ENCODE results near the gene GTF2A2. TPM values are rescaled to one million over a fixed set of nuclear protein-coding genes. Genes with fewer than 3 reads are reported as not detected.
A peak's percentile ranks its signal among the peaks of the same experiment; 100 is the strongest.

Gene GTF2A2
- total and polyA plus RNA-seq, 10 of the 15 experiments (the other 5 are each of a cell fraction or from before 2014, with no cell fraction given), result 89.2 to 565 (median 137) TPM

GRCh38 chr15:59590027-59590426, 67.3 kb downstream of the GTF2A2 start:
- H3K9me3 ChIP-seq (replicated peaks; ENCODE audit: control insufficient read depth, insufficient read depth, low read length), result no peaks in the 10 kb centered on the region
- ChIA-PET RAD21 (ENCODE audit: unreplicated experiment) (interaction anchor here (1.0 to 2.1 kb wide), 2 partner anchors 31 to 57 kb away, joined by 3 to 7 read pairs; no protein-coding TSS in a partner anchor), POLR2A (interaction anchor here (0.7 kb wide), 1 partner anchor 48 kb away, joined by 6 read pairs; no protein-coding TSS in a partner anchor), CTCF (no interaction called here), SMC1A (ENCODE audit: uncharacterized antibody, unreplicated experiment) (interaction anchor here (0.6 to 1.5 kb wide), 2 partner anchors 57 to 539 kb away, joined by 3 to 4 read pairs; no protein-coding TSS in a partner anchor)
- intact Hi-C loops (cut with micrococcal nuclease; ENCODE audit: unreplicated experiment), result no loop called here
- H2AFZ ChIP-seq (ENCODE audit: control insufficient read depth, low read depth, low read length), result no peak overlapping the region
- no peaks in the 10 kb centered on the region for H4K20me1 ChIP-seq (ENCODE audit: control insufficient read depth, insufficient read depth)
- H3K27ac ChIP-seq (ENCODE audit: control insufficient read depth, insufficient read depth), result no peak overlapping the region
- no peak overlapping the region for H3K9ac ChIP-seq (ENCODE audit: control insufficient read depth, insufficient read depth, low read length)
- TF ChIP-seq RFX5 (IDR thresholded peaks at IDR 0.05; ENCODE audit: low read depth, low read length) (no peak), JUNB (IDR thresholded peaks at IDR 0.05) (peak; percentile 83), IRF4 (IDR thresholded peaks at IDR 0.05; ENCODE audit: low read depth, low read length) (peak; percentile 48; the same call in 1 of the 2 replicates), RUNX3 (IDR thresholded peaks at IDR 0.05; ENCODE audit: low read length) (0 out of 2 replicates have a peak, but pooled peaks have one; percentile 14), HSF1 (IDR thresholded peaks at IDR 0.05; ENCODE audit: low read depth, low read length) (no peak)
- peak; percentile 83 for ATAC-seq
- no peaks in the 10 kb centered on the region for H3K79me2 ChIP-seq (ENCODE audit: control insufficient read depth, insufficient read depth, low read length)
- 2% methylated on average over 6 of the region's 7 CpGs for WGBS (ENCODE audit: insufficient coverage, insufficient replicate concordance, low lambda C conversion rate, missing lambda C conversion rate)
- no peaks in the 10 kb centered on the region for H3K27me3 ChIP-seq (replicated peaks in 1 of 2; ENCODE audit: control insufficient read depth in 2 of 2, insufficient read depth in 2 of 2, low read length in 1 of 2)
- no peak overlapping the region; the same call in 1 of the 2 replicates for H3K4me2 ChIP-seq (ENCODE audit: control insufficient read depth, insufficient read depth)
- in situ Hi-C loops (cut with MboI), result no loop called here
- FAIRE-seq, result peak; percentile 61
- peaks cover 12% of the 10 kb centered on the region for H3K4me1 ChIP-seq (ENCODE audit: control insufficient read depth, insufficient read depth, low read length)
- 0 out of 2 replicates have a peak overlapping the region, but pooled peaks have one; percentile 3 for H3K4me3 ChIP-seq
- BruUV-seq (replicated peaks), result no TSS peak
- H3K36me3 ChIP-seq (ENCODE audit: control insufficient read depth in 2 of 2, insufficient read depth in 2 of 2, low read length in 1 of 2), result no peaks in the 10 kb centered on the region
- DNase-seq (ENCODE audit: low read depth, low spot score), result peak; percentile 31

Other genes starting within 250 kb of the GTF2A2 start
- 12.5 and 14.7 TPM in 2 replicates for gene FAM81A, start 219.3 kb downstream of the GTF2A2 start, total RNA-seq (2014; rRNA removed)
- gene FAM81A, start 219.3 kb downstream of the GTF2A2 start, total RNA-seq (2014; rRNA removed; fragmentation: Illumina TruSeq; extraction: Trizol), result 16.5 and 16.8 TPM in 2 replicates
- 19.9 and 20.2 TPM in 2 replicates for gene FAM81A, start 219.3 kb downstream of the GTF2A2 start, total RNA-seq (2021)
- gene FAM81A, start 219.3 kb downstream of the GTF2A2 start, polyA plus RNA-seq (2011; rRNA removed), result 0.18 and 0.40 TPM in 2 replicates
- 15.1 and 18.9 TPM in 2 replicates for gene FAM81A, start 219.3 kb downstream of the GTF2A2 start, polyA plus RNA-seq (2014; fragmentation: Illumina TruSeq; extraction: Trizol)
- 1 to 10 TPM; 7.6 to 9.0 TPM for gene FAM81A, start 219.3 kb downstream of the GTF2A2 start, polyA plus RNA-seq (2014; fragmentation: Nextera tagmentation; extraction: Ambion mirVana)
- gene FAM81A, start 219.3 kb downstream of the GTF2A2 start, polyA plus RNA-seq (2014; rRNA removed), result 13.4 and 15.8 TPM in 2 replicates
- gene FAM81A, start 219.3 kb downstream of the GTF2A2 start, polyA plus RNA-seq (2016; fragmentation: Nextera tagmentation; extraction: Ambion mirVana), result 10 to 100 TPM; 23.9 to 34.5 TPM
- 0.05 and 0.34 TPM in 2 replicates for gene GCNT3, start 45.7 kb downstream of the GTF2A2 start, total RNA-seq (2014; rRNA removed)
- 0.04 and 0.23 TPM in 2 replicates for gene GCNT3, start 45.7 kb downstream of the GTF2A2 start, total RNA-seq (2014; rRNA removed; fragmentation: Illumina TruSeq; extraction: Trizol)
- 0.11 and 0.31 TPM in 2 replicates for gene GCNT3, start 45.7 kb downstream of the GTF2A2 start, total RNA-seq (2021)
- 0.53 and 0.55 TPM in 2 replicates for gene GCNT3, start 45.7 kb downstream of the GTF2A2 start, polyA plus RNA-seq (2011; rRNA removed)
- 0.12 TPM in 1 of 2 replicates, not detected in the other for gene GCNT3, start 45.7 kb downstream of the GTF2A2 start, polyA plus RNA-seq (2014; fragmentation: Illumina TruSeq; extraction: Trizol)
- gene GCNT3, start 45.7 kb downstream of the GTF2A2 start, polyA plus RNA-seq (2014; fragmentation: Nextera tagmentation; extraction: Ambion mirVana), result under 1 TPM in 1 of 2 experiments, not detected in 1; 0.38 TPM
- gene GCNT3, start 45.7 kb downstream of the GTF2A2 start, polyA plus RNA-seq (2014; rRNA removed), result 0.03 and 0.05 TPM in 2 replicates
- under 1 TPM in 1 of 2 experiments, not detected in 1; 0.20 TPM for gene GCNT3, start 45.7 kb downstream of the GTF2A2 start, polyA plus RNA-seq (2016; fragmentation: Nextera tagmentation; extraction: Ambion mirVana)
- gene BNIP2, start 31.8 kb upstream of the GTF2A2 start, total RNA-seq (2014; rRNA removed), result 61.2 and 68.1 TPM in 2 replicates
- gene BNIP2, start 31.8 kb upstream of the GTF2A2 start, total RNA-seq (2014; rRNA removed; fragmentation: Illumina TruSeq; extraction: Trizol), result 88.3 and 90.2 TPM in 2 replicates
- gene BNIP2, start 31.8 kb upstream of the GTF2A2 start, total RNA-seq (2021), result 60.2 and 63.1 TPM in 2 replicates
- gene BNIP2, start 31.8 kb upstream of the GTF2A2 start, polyA plus RNA-seq (2011; rRNA removed), result 51.8 and 86.2 TPM in 2 replicates
- 82.4 and 103 TPM in 2 replicates for gene BNIP2, start 31.8 kb upstream of the GTF2A2 start, polyA plus RNA-seq (2014; fragmentation: Illumina TruSeq; extraction: Trizol)
- gene BNIP2, start 31.8 kb upstream of the GTF2A2 start, polyA plus RNA-seq (2014; fragmentation: Nextera tagmentation; extraction: Ambion mirVana), result 10 to 100 TPM; 29.9 to 58.5 TPM
- 64.5 and 74.2 TPM in 2 replicates for gene BNIP2, start 31.8 kb upstream of the GTF2A2 start, polyA plus RNA-seq (2014; rRNA removed)
- gene BNIP2, start 31.8 kb upstream of the GTF2A2 start, polyA plus RNA-seq (2016; fragmentation: Nextera tagmentation; extraction: Ambion mirVana), result 100 to 1,000 TPM; 113 to 122 TPM